C1 segment of cervical spinal cord (tissue), 14 donors: ENCODE results near the gene AMPD2.
"Not testable (repeated sequence)": the region's sequence is repeated elsewhere in the genome, so short reads cannot be mapped to it uniquely, and the experiment has no call there.

Experiments used
- DNase-seq, 14 donors: peaks; one replicate each; lab custom pipeline; 2025; lab: John Stamatoyannopoulos, UW

AMPD2 gene

GRCh38 chr1:109649491-109649914 lies 29.9 kb downstream of the AMPD2 start:
- no peak for DNase-seq

GRCh38 chr1:109650609-109651008 lies 31.0 kb downstream of the AMPD2 start:
- DNase-seq: no peak

GRCh38 chr1:109652402-109652801 lies 32.8 kb downstream of the AMPD2 start:
- DNase-seq: no peak

- DNase-seq: no peak
These were observed 33.7 kb downstream of the AMPD2 start for GRCh38 chr1:109653306-109653705.

- DNase-seq: no peak
These were observed 34.9 kb downstream of the AMPD2 start for GRCh38 chr1:109654519-109654918.

GRCh38 chr1:109655615-109656519 lies 36.2 kb downstream of the AMPD2 start, which contains the start of gene GSTM4:
GSTM4 (plus strand) TSS chr1:109656099; CDS start chr1:109656390, 291 bp downstream.
- DNase-seq: peak in 13 of 14 donors; percentile 24 to 89 (median 69)

GRCh38 chr1:109657395-109657794 lies 37.8 kb downstream of the AMPD2 start:
- no peak for DNase-seq

- DNase-seq: no peak
These were observed 38.3 kb downstream of the AMPD2 start for GRCh38 chr1:109657970-109658369.

GRCh38 chr1:109658533-109659042 lies 39.0 kb downstream of the AMPD2 start:
- no peak for DNase-seq

GRCh38 chr1:109659145-109659544 lies 39.5 kb downstream of the AMPD2 start:
- no peak for DNase-seq

- DNase-seq: peak in 1 of 14 donors; percentile 80
These were observed 40.5 kb downstream of the AMPD2 start for GRCh38 chr1:109659997-109660690.

- not testable (repeated sequence) for DNase-seq
These were observed 41.0 kb downstream of the AMPD2 start for GRCh38 chr1:109660691-109661026.

- no peak for DNase-seq
These were observed 41.8 kb downstream of the AMPD2 start for GRCh38 chr1:109661391-109661790.

- no peak for DNase-seq
These were observed 45.0 kb downstream of the AMPD2 start for GRCh38 chr1:109664671-109665070.

- DNase-seq: peak in 12 of 14 donors; percentile 18 to 86 (median 72)
These were observed 48.0 kb downstream of the AMPD2 start, which contains the start of gene GSTM2 for GRCh38 chr1:109667452-109668122. GSTM2 (plus strand) TSS chr1:109668057; CDS start chr1:109668116, 59 bp downstream.

GRCh38 chr1:109668123-109668775 lies 48.6 kb downstream of the AMPD2 start:
- no peak for DNase-seq

GRCh38 chr1:109669246-109669948 lies 49.8 kb downstream of the AMPD2 start:
- DNase-seq: no peak

GRCh38 chr1:109669949-109670302 lies 50.3 kb downstream of the AMPD2 start:
- not testable (repeated sequence) for DNase-seq

GRCh38 chr1:109671067-109671466 lies 51.4 kb downstream of the AMPD2 start:
- DNase-seq: no peak

- not testable (repeated sequence) for DNase-seq
These were observed 54.2 kb downstream of the AMPD2 start for GRCh38 chr1:109673861-109674260.
